HepG2 (cell line): ENCODE results near the gene TP53TG5. TPM values are rescaled to one million over a fixed set of nuclear protein-coding genes. Genes with fewer than 3 reads are reported as not detected.

ENCODE experiments used
- FIP1L1 ChIP-seq: fragments of 200-400 bp; formaldehyde crosslinking; IDR thresholded peaks from 2 replicates; pipeline ENCODE4 v1.6.1; 2018; ENCODE audit warnings: low read depth, mild to moderate bottlenecking, low read length, moderate library complexity, borderline replicate concordance; ENCODE audit not compliant: insufficient read depth
- JARID2 ChIP-seq: sonication (generic); formaldehyde crosslinking; IDR thresholded peaks from 2 replicates; pipeline ENCODE4 v1.8.1; 2023; ENCODE audit warnings: missing genetic modification reagents, inconsistent platforms; ENCODE audit not compliant: insufficient replicate concordance
- KDM2A ChIP-seq: sonication (generic); formaldehyde crosslinking; IDR thresholded peaks from 2 replicates; pipeline ENCODE4 v1.4.0; 2020; ENCODE audit warnings: low read depth, missing genetic modification reagents, borderline replicate concordance
- KIAA2018 ChIP-seq: sonication (generic); formaldehyde crosslinking; IDR thresholded peaks from 2 replicates; pipeline ENCODE4 v1.5.0; 2020; ENCODE audit warnings: mild to moderate bottlenecking, missing genetic modification reagents, borderline replicate concordance
- MTERF4 ChIP-seq: sonication (generic); formaldehyde crosslinking; IDR thresholded peaks from 2 replicates; pipeline ENCODE4 v1.8.0; 2023; ENCODE audit warnings: mild to moderate bottlenecking, missing genetic modification reagents
- SIX4 ChIP-seq: sonication (generic); formaldehyde crosslinking; IDR thresholded peaks from 2 replicates; pipeline ENCODE4 v1.4.0; 2020; ENCODE audit warnings: missing genetic modification reagents
- ZNF33B ChIP-seq: sonication (generic); formaldehyde crosslinking; IDR thresholded peaks from 2 replicates; pipeline ENCODE4 v1.5.1; 2020; ENCODE audit warnings: mild to moderate bottlenecking, missing genetic modification reagents
- ZNF563 ChIP-seq: sonication (generic); formaldehyde crosslinking; IDR thresholded peaks from 2 replicates; pipeline ENCODE4 v1.8.0; 2022; ENCODE audit warnings: mild to moderate bottlenecking, moderate library complexity, missing genetic modification reagents
- ZNF7 ChIP-seq: IDR thresholded peaks from 2 replicates; pipeline ENCODE4 v1.6.1; 2016; ENCODE audit warnings: missing biosample characterization, missing genetic modification reagents
- polyA plus RNA-seq, 8 experiments: library from polyadenylated mRNA; depleted of rRNA in 3 of 8; stranded (reverse) in 7 of 8; unstranded in 1 of 8; fragments of >200 nt; fragmentation: Illumina TruSeq in 4 of 8; extraction: Trizol in 4 of 8; gene quantifications; 2 replicates each; pipeline versions ENCODE4 v1.2.1 to v1.2.3, GENCODE V29; 2011 to 2016; ENCODE audit warnings: low read depth in 4 of 8, missing spikeins in 1 of 8, mixed read lengths in 1 of 8; ENCODE audit not compliant: insufficient read depth in 1 of 8
- total RNA-seq, 5 experiments: library from RNA; depleted of rRNA; stranded (reverse); fragments of >200 nt; fragmentation: Illumina TruSeq; extraction: Trizol; gene quantifications; 2 replicates each; pipeline ENCODE4 v1.2.3, GENCODE V29; 2016; ENCODE audit warnings: low read depth in 1 of 5
- TF ChIP-seq, protein P1 (sequence below): sonication (generic); formaldehyde crosslinking; IDR thresholded peaks from 2 replicates; pipeline ENCODE4 v1.4.0; 2020; ENCODE audit warnings: missing genetic modification reagents; ENCODE audit errors: not compliant biosample characterization
- TF ChIP-seq, protein P2 (sequence below): sonication (generic); formaldehyde crosslinking; IDR thresholded peaks from 2 replicates; pipeline ENCODE4 v1.4.0; 2020; ENCODE audit warnings: low read depth, mild to moderate bottlenecking, missing genetic modification reagents
- TF ChIP-seq, protein P3 (sequence below), 2 experiments: sonication (generic) in 1 of 2; formaldehyde crosslinking in 1 of 2; IDR thresholded peaks; 2 replicates each; pipeline versions ENCODE4 v1.4.0 to v1.6.1; 2016 to 2020; ENCODE audit warnings: borderline replicate concordance in 1 of 2, low read depth in 1 of 2, mild to moderate bottlenecking in 1 of 2, missing genetic modification reagents in 1 of 2

TP53TG5 gene
- total and polyA plus RNA-seq, 2 of the 13 experiments (the other 11 are each of a cell fraction or from before 2014, with no cell fraction given): 0.11 TPM; not detected in 1

- TF ChIP-seq KDM2A (CRISPR knock-in tag) (peak; percentile 38; the same call in 1 of the 2 replicates), FIP1L1 (no peak), MTERF4 (no peak), SIX4 (CRISPR knock-in tag) (peak; percentile 69; the same call in 1 of the 2 replicates), JARID2 (no peak), ZNF563 (CRISPR knock-in tag) (no peak; the same call in 1 of the 2 replicates), ZNF33B (CRISPR knock-in tag) (peak; percentile 51; the same call in 1 of the 2 replicates), KIAA2018 (CRISPR knock-in tag) (no peak), ZNF7 (CRISPR knock-in tag) (no peak)
- TF ChIP-seq, protein P1, sequence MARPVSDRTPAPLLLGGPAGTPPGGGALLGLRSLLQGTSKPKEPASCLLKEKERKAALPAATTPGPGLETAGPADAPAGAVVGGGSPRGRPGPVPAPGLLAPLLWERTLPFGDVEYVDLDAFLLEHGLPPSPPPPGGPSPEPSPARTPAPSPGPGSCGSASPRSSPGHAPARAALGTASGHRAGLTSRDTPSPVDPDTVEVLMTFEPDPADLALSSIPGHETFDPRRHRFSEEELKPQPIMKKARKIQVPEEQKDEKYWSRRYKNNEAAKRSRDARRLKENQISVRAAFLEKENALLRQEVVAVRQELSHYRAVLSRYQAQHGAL (CRISPR knock-in tag): peak; percentile 64
- TF ChIP-seq, protein P2, sequence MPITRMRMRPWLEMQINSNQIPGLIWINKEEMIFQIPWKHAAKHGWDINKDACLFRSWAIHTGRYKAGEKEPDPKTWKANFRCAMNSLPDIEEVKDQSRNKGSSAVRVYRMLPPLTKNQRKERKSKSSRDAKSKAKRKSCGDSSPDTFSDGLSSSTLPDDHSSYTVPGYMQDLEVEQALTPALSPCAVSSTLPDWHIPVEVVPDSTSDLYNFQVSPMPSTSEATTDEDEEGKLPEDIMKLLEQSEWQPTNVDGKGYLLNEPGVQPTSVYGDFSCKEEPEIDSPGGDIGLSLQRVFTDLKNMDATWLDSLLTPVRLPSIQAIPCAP (CRISPR knock-in tag): no peak
- TF ChIP-seq, protein P3, sequence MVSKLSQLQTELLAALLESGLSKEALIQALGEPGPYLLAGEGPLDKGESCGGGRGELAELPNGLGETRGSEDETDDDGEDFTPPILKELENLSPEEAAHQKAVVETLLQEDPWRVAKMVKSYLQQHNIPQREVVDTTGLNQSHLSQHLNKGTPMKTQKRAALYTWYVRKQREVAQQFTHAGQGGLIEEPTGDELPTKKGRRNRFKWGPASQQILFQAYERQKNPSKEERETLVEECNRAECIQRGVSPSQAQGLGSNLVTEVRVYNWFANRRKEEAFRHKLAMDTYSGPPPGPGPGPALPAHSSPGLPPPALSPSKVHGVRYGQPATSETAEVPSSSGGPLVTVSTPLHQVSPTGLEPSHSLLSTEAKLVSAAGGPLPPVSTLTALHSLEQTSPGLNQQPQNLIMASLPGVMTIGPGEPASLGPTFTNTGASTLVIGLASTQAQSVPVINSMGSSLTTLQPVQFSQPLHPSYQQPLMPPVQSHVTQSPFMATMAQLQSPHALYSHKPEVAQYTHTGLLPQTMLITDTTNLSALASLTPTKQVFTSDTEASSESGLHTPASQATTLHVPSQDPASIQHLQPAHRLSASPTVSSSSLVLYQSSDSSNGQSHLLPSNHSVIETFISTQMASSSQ (IDR thresholded peaks at IDR 0.05; ENCODE audit: low read depth): no peak; the same call in 1 of the 2 replicates
- TF ChIP-seq, protein P3 (CRISPR knock-in tag; IDR thresholded peaks at IDR 0.05; ENCODE audit: borderline replicate concordance): peak; percentile 47; the same call in 1 of the 2 replicates
Measured at GRCh38 chr20:45340236-45340847, 37.8 kb downstream of the TP53TG5 start (continued).
